IPS-11a (cell line): Measurements from ENCODE around the gene THEM5.
A peak's percentile ranks its signal among the peaks of the same experiment; 100 is the strongest.

ENCODE experiments used
- H3K4me3 ChIP-seq: one replicate; pipeline ENCODE4 v1.5.1; 2013; ENCODE audit warnings: low read depth, low read length, control low read depth

Gene THEM5

DNA sequence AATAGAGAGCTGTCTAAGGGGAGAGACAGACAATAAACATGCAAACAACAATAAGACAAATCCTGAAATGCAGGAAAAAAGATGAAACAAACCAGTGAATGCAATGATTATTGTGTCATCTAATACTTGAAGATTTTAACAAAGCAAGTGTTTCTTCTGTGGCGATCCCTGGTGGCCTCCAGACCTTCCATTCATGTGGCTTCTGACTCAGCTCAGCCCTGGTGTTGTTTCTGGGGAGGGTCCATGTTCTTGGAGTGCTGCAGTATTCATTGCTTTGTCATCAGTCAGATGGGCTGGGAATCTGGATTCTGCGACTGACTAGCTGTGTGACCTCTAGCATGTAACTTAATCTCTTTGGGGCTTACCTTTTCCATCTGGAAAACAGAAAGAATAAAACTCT is 12.4 kb downstream of the THEM5 start:
- no peak overlapping the region for H3K4me3 ChIP-seq

- peak overlapping the region; percentile 51 for H3K4me3 ChIP-seq
Observed at GRCh38 chr1:151840421-151840820, 13.1 kb downstream of the THEM5 start.

DNA sequence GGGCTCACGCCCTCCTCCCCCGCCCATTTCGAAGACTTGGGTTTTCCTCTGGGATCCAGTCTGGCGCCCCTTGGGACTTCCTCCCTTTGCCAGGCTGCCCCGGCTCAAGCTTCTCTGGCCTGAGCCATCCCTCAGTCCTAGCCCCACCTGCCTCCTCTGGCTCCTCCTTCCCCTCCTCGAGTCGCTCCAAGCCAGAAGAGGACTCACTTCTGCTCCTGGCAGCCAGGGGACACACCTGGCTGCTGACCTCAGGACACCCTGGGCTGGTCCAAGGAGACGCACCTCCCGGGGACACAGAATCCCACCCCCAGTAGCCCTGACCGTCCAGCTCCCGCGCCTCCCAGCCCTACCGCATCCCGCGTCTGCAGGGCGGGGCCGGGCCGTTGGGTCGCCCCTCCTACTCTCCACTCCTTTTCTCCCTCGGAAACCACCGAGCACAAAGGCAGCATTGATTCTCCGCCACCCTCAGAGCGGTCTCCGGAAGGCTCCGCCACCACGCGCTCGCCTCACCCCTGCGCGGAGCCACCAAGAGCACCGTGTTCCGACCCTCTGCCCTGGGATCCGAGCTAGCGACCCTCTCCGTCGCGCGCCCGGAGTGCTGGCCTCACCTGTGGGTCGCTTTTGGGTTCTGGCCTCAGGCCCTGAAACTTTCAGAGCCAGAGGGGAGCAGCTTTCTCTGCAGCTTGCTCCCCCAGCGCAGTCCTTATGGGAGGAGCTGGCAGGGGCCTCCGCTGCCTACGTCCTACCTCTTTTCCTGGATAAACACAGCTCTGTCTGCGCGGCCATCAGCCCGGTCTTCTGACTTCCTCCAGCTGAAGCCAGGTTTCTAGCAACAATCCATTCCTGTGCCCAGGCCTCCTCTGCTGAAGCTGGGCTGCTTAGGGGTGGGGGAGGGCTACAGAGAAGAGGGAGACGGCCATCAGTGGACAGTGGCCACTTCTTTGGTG is 13.8 kb downstream of the THEM5 start, which contains the start of gene C2CD4D:
C2CD4D (minus strand) TSS at position 364 of the 947 bp plus-strand sequence. CDS start 831 bp downstream, outside the sequence.
- H3K4me3 ChIP-seq: peak within 1 kb of the TSS; percentile 51

- H3K4me3 ChIP-seq: peak overlapping the region; percentile 51
Observed at GRCh38 chr1:151839082-151839412, 14.5 kb downstream of the THEM5 start.

GRCh38 chr1:151838222-151839081 is 15.1 kb downstream of the THEM5 start:
- peak overlapping the region; percentile 51 for H3K4me3 ChIP-seq

- H3K4me3 ChIP-seq: peak overlapping the region; percentile 51
Observed at GRCh38 chr1:151837884-151838221, 15.7 kb downstream of the THEM5 start.

DNA sequence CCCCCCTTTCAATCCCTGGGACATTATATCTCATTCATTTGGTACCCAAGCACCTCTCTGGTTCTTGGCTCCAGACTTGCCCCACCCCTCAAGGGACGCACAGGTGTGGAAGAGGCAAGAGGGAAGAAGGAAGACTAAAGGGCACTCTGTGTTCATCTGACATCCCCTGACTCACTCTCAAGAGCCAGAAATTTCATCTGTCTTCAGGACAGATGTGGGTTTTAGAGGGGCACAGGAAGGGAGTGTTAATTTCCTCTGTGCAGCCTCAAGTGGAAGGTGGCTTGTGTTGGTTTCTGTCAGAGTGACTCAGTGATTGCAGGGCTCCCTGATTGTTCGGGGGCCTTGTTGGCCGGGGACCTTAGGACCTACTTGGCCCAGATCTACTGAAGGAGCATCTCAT is 16.3 kb downstream of the THEM5 start:
- H3K4me3 ChIP-seq: no peak overlapping the region

- no peak overlapping the region for H3K4me3 ChIP-seq
Observed at GRCh38 chr1:151835596-151835995, 17.9 kb downstream of the THEM5 start.

GRCh38 chr1:151834239-151834638 is 19.3 kb downstream of the THEM5 start:
- no peak overlapping the region for H3K4me3 ChIP-seq

DNA sequence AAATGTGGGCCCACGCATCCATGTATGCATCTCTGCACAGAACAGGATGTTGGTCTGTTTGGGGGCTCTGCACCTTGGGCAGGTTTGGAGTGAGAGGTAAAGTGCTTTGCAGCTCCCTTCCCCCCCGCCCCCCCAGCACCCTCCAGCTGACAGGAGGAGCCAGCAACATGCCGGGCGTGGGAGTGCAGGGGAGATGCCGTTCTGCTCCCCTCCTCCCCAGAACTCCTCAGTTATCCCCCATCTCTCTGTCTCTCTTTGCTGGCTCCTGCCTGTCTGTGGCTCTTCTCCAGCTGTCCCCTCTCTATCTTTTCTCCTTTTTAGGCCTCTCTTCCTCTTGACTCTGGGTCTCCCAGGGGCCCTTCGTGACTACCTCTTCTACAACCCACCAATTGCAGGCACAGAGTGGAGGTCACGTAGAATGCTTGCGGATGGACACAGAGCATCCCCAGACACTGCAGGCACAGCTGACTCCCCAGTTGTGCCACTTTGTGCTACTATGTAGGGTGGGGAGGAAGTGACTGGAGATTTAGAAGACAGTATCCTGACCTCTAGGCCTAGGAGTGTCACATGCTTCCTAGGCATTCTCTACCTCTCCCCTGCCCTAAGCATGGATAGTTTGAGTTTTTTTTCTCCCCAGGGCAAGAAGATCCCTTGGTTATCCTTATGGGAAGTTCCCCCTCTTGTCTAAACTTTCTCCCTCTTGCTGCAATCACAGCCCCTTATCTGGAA is 20.2 kb downstream of the THEM5 start:
- H3K4me3 ChIP-seq: no peak overlapping the region

- no peak overlapping the region for H3K4me3 ChIP-seq
Observed at GRCh38 chr1:151832318-151832980, 21.1 kb downstream of the THEM5 start.

GRCh38 chr1:151831605-151832004 is 21.9 kb downstream of the THEM5 start, which contains the start of gene RORC:
TSS of gene RORC (minus strand) at chr1:151831802. CDS start at chr1:151831764, 38 bp downstream.
- no peak within 1 kb of the TSS for H3K4me3 ChIP-seq

- no peak overlapping the region for H3K4me3 ChIP-seq
Observed at GRCh38 chr1:151831256-151831591, 22.3 kb downstream of the THEM5 start.

- H3K4me3 ChIP-seq: no peak overlapping the region
Observed at GRCh38 chr1:151830055-151830454, 23.5 kb downstream of the THEM5 start.

- no peak overlapping the region for H3K4me3 ChIP-seq
Observed at GRCh38 chr1:151829352-151830046, 24.0 kb downstream of the THEM5 start.

DNA sequence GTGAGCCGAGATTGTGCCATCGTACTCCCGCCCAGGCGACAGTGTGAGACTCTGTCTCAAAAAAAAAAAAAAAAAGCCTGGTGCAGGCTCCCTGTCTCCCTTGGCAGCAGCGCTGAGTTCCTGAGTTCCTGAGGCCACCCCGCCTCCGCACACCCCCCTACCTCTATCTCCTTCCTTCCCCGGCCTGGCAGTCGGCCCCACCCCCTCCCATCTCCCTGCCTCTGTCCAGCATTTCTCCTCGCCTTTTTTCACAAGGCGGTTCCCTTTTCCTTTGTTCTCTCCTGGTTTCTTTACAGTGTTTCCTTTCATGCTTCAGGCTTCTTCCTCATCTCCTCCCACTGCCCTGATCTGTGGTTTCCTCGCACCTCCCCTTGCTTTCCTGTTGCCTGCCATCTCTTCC is 24.6 kb downstream of the THEM5 start:
- H3K4me3 ChIP-seq: no peak overlapping the region

GRCh38 chr1:151827853-151828252 is 25.7 kb downstream of the THEM5 start:
- no peak overlapping the region for H3K4me3 ChIP-seq

- H3K4me3 ChIP-seq: no peak overlapping the region
Observed at GRCh38 chr1:151825751-151826660, 27.5 kb downstream of the THEM5 start.

- H3K4me3 ChIP-seq: no peak overlapping the region
Observed at GRCh38 chr1:151825204-151825603, 28.3 kb downstream of the THEM5 start.
